Mononuclear cell (primary cell): ENCODE data around the gene LONRF2. TPM values are rescaled to one million over a fixed set of nuclear protein-coding genes. Genes with fewer than 3 reads are reported as not detected.

Experiments
- H3K27me3 ChIP-seq: 2 replicates; pipeline ENCODE4 v1.6.0; 2011; ENCODE audit warnings: low read length, control low read depth; ENCODE audit not compliant: insufficient read depth
- H3K4me1 ChIP-seq: 2 replicates; pipeline ENCODE4 v1.5.1; 2011; ENCODE audit warnings: mild to moderate bottlenecking, low read length, control low read depth; ENCODE audit not compliant: insufficient read depth
- H3K4me3 ChIP-seq: 2 replicates; pipeline ENCODE4 v1.5.1; 2011; ENCODE audit warnings: mild to moderate bottlenecking, low read length, moderate library complexity
- H3K9me3 ChIP-seq: 2 replicates; pipeline ENCODE4 v1.5.1; 2011; ENCODE audit warnings: low read depth, mild to moderate bottlenecking, control low read depth, low read length
- total RNA-seq: library from RNA; depleted of rRNA; stranded (reverse); fragments of >200 nt; gene quantifications from one replicate; pipeline ENCODE4 v1.2.3, GENCODE V29; 2012

LONRF2 gene
- total RNA-seq, 1 donor: 0.10 TPM

DNA sequence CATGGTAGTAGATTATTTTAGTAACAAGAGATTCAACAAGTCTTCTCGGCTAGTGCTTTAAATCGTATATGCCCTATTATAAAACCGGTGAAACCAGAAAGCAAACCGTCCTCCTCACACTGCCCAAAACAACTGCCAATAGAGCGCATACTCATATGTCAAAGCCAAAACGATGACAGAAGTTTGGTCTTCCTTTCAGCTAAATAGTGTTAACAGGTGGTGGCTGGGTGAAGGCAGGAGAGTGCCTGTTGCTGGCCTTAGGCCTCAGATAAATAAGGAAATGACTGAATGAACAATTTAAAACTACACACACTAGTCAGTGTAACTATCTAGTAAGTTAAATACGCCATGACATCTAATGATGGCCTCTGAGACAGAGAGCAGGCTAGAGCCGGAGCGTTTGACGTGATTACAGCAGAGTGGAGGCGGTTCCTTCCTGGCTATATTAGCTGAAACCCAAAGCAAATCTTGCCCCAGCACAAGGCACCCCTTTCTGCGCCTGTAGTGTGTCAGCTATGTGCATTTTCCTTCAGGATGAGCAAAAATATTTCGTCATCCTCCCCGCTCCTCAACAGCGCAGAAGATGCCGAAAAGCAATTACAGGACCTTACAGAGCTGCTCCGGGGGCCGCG, 1.6 kb downstream of the LONRF2 start:
- Histone ChIP-seq H3K4me1 (peaks cover 3% of the 10 kb centered on the region), H3K9me3 (peaks cover 16% of the 10 kb centered on the region), H3K4me3 (no peak overlapping the region), H3K27me3 (peaks cover 87% of the 10 kb centered on the region)

DNA sequence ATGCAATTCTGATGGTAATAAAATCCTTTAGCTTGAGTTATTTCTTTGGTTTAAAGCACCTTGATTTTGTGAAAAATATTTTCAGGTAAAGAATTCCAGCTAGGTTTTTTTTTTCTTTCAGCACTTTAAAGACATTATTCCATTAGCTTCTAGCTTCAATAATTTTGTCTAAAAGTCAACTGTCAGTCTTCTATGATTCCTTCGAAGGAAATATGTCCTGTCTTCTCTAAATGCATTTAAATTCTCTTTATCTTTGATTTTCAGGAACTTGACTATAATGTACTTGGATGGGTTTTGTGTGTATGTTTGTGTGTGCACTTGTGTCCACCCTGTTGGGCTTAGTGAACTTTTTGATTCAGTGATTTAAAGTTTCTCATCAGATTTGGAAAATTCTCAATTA, 4.7 kb downstream of the LONRF2 start:
- Histone ChIP-seq H3K4me3 (no peak overlapping the region), H3K27me3 (peaks cover 60% of the 10 kb centered on the region), H3K4me1 (peaks cover 3% of the 10 kb centered on the region), H3K9me3 (peaks cover 16% of the 10 kb centered on the region)

DNA sequence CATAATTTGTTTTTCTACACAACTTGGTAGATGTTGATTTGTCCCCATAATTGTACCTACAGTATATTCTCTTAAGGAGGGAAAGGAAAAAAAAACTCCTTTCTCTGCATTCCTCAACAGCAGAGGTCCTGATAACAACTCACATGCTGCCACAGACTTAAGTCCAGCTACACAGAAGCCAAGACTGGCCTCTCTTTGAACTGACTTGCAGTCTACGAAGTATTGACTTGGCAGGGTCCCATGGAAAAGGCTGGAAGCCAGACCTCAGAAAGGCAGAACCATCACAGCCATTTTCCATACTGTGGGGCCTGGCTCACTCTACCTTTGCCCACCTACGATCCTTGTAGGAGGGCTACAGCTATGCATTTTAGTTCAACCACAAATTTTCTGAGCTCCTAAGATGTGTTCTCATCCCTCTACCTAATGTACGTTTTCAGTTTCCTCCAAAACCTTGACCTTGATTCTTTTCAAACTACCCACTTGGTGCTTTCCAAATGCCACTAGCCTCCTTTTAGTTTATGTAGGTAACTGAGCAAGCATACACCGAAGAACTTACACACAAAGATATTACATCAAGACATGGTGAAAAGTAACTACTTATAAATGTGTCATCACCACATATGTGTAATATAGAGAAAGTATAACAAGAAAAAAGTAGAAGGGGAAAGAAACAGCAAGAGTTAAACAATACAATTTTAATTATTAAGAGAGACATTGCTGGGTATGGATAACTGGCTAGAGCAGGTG, 12.2 kb downstream of the LONRF2 start:
- no peaks in the 10 kb centered on the region for H3K4me1 ChIP-seq
- H3K27me3 ChIP-seq: no peaks in the 10 kb centered on the region
- H3K9me3 ChIP-seq: no peaks in the 10 kb centered on the region
- no peak overlapping the region for H3K4me3 ChIP-seq

DNA sequence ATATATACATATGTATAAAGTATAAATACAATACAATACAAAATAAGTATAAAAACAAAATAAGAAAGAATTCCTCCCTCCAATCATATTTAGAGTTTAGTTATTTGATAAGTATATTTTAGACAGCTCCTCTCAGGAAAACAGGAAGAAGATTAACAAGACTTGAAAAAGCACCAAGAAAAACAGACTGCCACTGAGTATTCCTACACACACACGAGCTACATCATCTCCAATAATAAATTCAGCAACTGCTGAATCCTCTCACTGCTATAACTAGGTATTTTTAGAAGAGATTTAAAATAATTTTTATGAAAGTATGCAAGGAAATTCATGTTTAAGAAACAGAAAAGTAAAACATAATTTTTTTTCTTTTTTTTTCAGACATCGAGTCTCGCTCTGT, 13.0 kb downstream of the LONRF2 start:
- Histone ChIP-seq H3K9me3 (no peaks in the 10 kb centered on the region), H3K27me3 (no peaks in the 10 kb centered on the region), H3K4me3 (no peak overlapping the region), H3K4me1 (no peaks in the 10 kb centered on the region)

DNA sequence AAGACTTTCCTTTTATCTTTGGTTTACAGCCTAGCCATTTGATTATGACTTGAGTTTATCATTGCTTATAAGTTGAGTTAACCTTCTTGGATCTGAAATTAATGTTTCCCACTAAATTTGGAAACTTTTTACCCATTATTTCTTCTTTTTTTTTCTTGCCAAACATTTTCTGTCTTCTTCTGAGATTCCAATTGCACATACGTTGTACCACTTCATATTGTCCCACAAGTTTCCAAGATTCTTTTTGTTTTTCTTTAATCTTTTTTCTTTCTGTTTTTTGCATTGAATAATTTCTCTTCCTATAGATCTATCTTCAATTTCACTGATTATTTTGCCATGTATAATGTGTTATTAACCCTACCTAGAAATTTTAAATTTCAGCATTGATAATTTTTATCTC, 18.6 kb downstream of the LONRF2 start:
- H3K27me3 ChIP-seq: peaks cover under 1% of the 10 kb centered on the region
- H3K9me3 ChIP-seq: no peaks in the 10 kb centered on the region
- no peaks in the 10 kb centered on the region for H3K4me1 ChIP-seq
- H3K4me3 ChIP-seq: no peak overlapping the region

DNA sequence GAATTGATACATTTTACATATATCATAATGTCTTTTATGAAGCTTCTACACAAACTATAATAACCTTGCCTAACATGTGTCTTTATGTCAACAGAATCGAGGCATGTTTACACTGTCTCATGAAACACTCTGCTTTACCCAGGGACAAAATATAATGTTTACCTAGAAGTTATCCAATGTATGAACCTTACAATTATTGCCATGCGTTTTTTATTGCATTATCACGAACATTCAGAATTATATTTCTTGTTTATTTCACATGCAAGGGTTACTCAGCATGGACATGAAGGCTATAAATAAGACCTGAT, 19.8 kb downstream of the LONRF2 start:
- Histone ChIP-seq H3K9me3 (no peaks in the 10 kb centered on the region), H3K4me1 (no peaks in the 10 kb centered on the region), H3K27me3 (peaks cover 2% of the 10 kb centered on the region), H3K4me3 (no peak overlapping the region)

DNA sequence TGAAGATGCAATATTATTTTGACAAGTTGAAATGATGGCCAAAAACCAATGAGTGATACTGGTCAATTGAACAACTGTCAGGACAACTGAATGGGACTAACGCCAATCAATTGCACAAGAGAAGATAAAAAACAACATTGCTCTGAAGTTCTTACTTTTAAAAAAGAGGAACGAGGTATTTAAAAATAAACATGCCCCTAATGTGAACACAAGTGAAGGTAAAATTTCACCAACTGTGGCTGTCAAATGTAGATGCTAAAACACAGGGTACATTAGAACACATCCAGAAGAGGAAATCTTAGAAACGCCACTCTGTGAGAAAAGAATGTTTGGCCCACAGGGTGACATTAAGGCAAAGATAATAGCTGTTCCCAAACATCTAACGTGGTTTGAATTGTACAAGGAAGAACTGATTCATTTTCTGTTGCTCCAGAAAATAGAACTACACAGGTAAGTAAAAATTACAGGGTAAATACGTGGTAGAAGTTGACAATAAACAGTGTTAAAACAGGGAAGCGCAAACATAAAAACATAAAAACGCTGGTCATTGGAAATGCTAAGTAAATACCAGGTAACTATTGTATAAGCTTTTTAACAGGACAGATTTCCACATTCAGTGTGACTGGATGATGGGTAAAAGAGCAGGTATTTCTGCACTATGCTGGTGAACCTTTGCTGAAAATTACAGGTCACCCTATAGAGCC, 20.3 kb downstream of the LONRF2 start:
- no peaks in the 10 kb centered on the region for H3K4me1 ChIP-seq
- H3K9me3 ChIP-seq: no peaks in the 10 kb centered on the region
- peaks cover 2% of the 10 kb centered on the region for H3K27me3 ChIP-seq
- H3K4me3 ChIP-seq: no peak overlapping the region

DNA sequence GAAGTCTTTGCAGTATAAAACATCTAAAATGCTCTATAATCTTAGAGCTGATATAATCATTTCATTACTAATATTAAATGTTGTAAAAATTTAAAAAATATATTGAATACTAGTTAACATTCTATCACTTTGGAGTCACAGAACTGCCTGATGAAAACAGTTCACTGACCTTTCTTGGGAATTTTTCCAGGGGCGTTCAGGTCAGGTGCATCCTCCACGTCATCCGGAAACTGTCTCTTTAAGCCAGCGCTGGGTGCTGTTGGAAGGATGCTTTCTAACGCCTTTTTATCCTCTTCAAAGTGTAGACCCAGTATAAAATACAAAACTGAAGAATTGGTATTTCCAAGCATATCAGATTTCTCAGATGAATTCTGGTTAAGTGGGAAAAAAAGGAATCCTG, 22.8 kb downstream of the LONRF2 start:
- no peaks in the 10 kb centered on the region for H3K9me3 ChIP-seq
- H3K27me3 ChIP-seq: peaks cover 2% of the 10 kb centered on the region
- no peaks in the 10 kb centered on the region for H3K4me1 ChIP-seq
- H3K4me3 ChIP-seq: no peak overlapping the region

DNA sequence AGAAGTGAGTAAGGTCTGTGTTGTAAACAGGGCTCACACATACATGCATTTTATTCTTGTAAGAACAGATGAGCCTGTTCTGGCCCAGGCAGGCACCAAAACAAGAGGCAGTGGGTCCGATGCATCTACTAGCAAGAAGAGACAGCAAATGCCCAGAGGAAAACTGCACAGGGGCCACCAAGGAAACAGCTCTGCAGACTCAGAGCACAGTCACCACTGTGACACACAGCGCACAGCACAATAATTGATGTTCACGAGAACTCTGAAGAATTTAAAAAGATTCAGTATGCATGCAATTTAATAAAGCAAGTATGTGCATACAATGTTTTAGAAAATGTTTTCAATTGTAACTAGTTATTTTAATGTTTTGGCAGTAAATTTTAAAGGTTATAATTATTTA, 24.8 kb downstream of the LONRF2 start:
- Histone ChIP-seq H3K4me3 (no peak overlapping the region), H3K27me3 (peaks cover 2% of the 10 kb centered on the region), H3K9me3 (no peaks in the 10 kb centered on the region), H3K4me1 (no peaks in the 10 kb centered on the region)

DNA sequence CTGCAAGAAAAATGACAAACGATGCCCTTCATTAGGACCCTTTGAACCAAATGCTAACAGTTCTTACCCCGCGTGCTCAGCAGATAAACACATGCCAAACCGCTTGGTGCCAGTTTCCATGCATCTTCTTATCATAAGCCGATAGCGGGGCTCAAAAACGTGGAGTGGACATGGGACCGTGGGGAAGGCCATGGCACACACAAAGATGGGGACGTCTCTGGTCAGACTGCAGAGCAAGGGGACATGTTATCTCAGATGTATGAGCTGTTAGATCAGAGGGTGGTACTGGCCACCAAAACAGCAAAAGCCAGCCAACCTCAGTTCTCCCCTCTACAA, 28.2 kb downstream of the LONRF2 start:
- H3K9me3 ChIP-seq: no peaks in the 10 kb centered on the region
- peaks cover 8% of the 10 kb centered on the region for H3K4me1 ChIP-seq
- peaks cover 2% of the 10 kb centered on the region for H3K27me3 ChIP-seq
- no peak overlapping the region for H3K4me3 ChIP-seq

DNA sequence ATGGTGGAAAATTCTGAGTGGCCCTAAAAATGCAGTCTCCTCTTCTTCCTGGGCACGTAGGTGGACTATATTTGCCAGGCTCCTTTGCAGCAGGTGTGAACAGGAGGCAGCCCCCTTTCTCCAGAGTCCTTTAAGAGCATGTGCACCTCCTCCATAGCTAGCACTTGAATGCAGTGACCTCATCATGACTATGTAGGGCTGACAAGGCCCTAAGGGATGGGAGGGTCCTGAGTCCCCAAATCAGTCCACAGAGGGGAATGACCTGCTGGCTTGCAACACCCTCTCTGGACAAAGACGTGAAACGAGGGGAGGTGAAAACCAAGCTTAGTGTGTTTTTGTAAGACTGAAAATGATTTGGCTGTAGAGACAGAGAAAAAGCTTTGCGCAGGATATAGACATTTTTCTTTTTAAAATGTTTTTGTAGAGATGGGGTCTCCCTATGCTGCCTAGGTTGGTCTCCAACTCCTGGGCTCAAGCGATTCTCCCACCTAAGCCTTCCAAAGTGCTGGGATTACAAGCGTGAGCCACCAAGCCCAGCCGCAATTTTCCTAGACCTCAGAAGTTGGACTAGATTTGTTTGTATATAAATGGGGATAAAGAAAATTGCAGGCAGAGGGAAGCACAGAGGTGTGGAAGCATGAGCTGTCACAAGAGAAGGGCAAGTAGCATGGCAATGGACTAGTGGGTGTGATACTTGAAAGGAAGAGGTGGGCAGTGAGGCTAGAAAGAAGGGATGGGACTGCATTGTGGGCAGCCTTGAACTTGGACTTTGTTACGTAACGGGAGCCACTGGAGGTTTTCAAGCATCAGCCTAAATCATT, 28.8 kb downstream of the LONRF2 start:
- Histone ChIP-seq H3K27me3 (peaks cover under 1% of the 10 kb centered on the region), H3K9me3 (no peaks in the 10 kb centered on the region), H3K4me1 (peaks cover 8% of the 10 kb centered on the region), H3K4me3 (no peak overlapping the region)

DNA sequence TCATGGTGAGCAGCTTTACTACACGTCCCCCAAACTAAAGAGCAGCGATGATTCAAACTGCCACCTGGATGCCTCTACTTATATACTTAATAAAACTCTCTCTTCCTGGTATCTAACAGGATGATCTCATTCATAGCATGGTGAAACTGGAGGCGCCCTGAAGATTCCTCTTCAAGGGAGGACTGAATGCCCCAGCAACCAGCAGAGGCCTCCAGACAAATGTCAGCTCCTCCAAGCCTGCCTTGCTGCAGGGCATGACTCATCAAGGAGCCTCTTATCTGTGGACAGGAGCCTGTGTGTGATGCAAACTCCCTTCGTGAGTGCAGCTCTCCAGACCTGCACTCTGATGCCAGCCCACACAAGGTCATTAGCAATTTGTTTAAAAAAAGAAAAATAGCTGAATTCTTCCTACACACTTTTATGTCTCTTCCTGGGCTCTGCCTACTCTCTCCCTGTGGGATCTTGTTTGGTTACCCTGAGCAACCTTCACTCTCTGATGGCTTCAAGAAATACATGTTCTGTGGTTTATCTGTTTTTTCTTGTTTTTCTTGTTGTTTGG, 30.2 kb downstream of the LONRF2 start:
- no peak overlapping the region for H3K4me3 ChIP-seq
- H3K4me1 ChIP-seq: peaks cover 8% of the 10 kb centered on the region
- H3K9me3 ChIP-seq: no peaks in the 10 kb centered on the region
- H3K27me3 ChIP-seq: no peaks in the 10 kb centered on the region

DNA sequence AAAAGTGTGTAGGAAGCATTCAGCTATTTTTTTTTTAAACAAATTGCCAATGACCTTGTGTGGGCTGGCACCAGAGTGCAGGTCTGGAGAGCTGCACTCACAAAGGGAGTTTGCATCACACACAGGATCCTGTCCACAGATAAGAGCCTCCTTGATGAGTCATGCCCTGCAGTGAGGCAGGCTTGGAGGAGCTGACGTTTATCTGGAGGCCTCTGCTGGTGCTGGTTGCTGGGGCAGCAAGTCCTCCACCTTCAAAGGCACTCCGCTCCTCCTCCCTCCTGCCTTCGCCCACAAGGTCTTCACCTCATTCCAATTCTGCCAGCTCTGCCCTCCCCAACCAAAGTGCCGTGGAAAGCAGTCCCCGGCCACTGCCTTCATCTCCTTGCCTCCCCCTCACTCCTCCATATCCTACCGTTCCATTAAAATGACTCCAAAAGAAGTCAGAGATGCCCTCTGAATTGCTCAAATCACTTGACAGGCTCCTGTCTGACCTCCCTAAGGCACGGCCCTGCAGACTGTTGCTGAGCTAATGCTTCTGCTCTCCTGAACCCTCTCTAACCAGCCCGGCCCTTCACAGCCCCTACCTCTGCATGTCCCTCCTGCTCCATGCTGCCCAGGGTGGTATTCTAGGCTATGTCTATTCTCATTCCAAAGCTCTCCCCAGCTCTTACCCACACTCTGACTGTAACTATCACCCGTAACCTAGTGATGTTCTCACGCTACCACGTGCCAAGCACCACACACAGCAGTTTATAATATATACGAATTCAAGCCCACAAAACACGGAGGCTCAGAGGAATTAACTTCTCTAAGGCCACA, 30.9 kb downstream of the LONRF2 start:
- Histone ChIP-seq H3K4me3 (no peak overlapping the region), H3K4me1 (peaks cover 8% of the 10 kb centered on the region), H3K27me3 (no peaks in the 10 kb centered on the region), H3K9me3 (no peaks in the 10 kb centered on the region)

DNA sequence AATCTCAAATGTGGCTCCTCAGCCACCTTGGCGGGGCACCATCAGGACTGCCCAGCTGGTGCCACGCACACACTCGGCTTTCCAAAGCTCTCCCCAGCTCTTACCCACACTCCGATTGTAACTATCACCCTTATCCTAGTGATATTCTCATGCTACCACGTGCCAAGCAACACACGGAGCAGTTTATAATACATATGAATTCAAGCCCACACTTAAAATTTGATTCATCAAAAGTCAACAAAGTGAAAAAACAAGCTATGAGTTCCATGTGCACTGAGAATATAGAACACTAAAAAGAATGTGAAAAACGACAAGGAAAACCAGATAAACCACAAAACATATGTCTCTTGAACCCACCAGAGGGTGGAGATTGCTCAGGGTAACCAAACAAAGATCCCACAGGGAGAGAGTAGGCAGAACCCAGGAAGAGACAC, 31.6 kb downstream of the LONRF2 start:
- no peaks in the 10 kb centered on the region for H3K9me3 ChIP-seq
- H3K4me1 ChIP-seq: peaks cover 8% of the 10 kb centered on the region
- H3K4me3 ChIP-seq: no peak overlapping the region
- no peaks in the 10 kb centered on the region for H3K27me3 ChIP-seq
